IMR-90 (cell line): ENCODE results near the gene ZMAT5.

Source experiments
- BHLHE40 ChIP-seq: fragments of 150-350 bp; IDR thresholded peaks from 2 replicates; pipeline ENCODE4 v1.6.1; 2016; ENCODE audit warnings: mild to moderate bottlenecking, low read depth, low read length
- CEBPB ChIP-seq: IDR thresholded peaks from 2 replicates; pipeline ENCODE4 v1.6.1; 2012; ENCODE audit warnings: low read depth, low read length, improper control_type of control experiment
- CTCF ChIP-seq: conservative IDR thresholded peaks from 2 replicates; pipeline ENCODE4 v1.5.1; 2012; ENCODE audit warnings: mild to moderate bottlenecking, low read depth, low read length, improper control_type of control experiment
- ELK1 ChIP-seq: fragments of 150-350 bp; IDR thresholded peaks from 2 replicates; pipeline ENCODE4 v1.6.1; 2016; ENCODE audit warnings: low read depth, mild to moderate bottlenecking, low read length, moderate library complexity, borderline replicate concordance
- MXI1 ChIP-seq: IDR thresholded peaks from 2 replicates; pipeline ENCODE4 v1.6.1; 2012; ENCODE audit warnings: low read depth, mild to moderate bottlenecking, low read length, moderate library complexity, borderline replicate concordance
- POLR2A ChIP-seq: IDR thresholded peaks from 2 replicates; pipeline ENCODE4 v1.6.1; 2012; ENCODE audit warnings: mild to moderate bottlenecking, low read depth, low read length
- RAD21 ChIP-seq: IDR thresholded peaks from 2 replicates; pipeline ENCODE4 v1.6.1; 2012; ENCODE audit warnings: low read length, improper control_type of control experiment
- RCOR1 ChIP-seq: IDR thresholded peaks from 2 replicates; pipeline ENCODE4 v1.6.1; 2012; ENCODE audit warnings: mild to moderate bottlenecking, low read length, improper control_type of control experiment; ENCODE audit not compliant: insufficient replicate concordance
- RFX5 ChIP-seq: IDR thresholded peaks from 2 replicates; pipeline ENCODE4 v1.8.0; 2012; ENCODE audit warnings: low read depth, mild to moderate bottlenecking, low read length, moderate library complexity
- USF2 ChIP-seq: fragments of 150-350 bp; IDR thresholded peaks from 2 replicates; pipeline ENCODE4 v1.6.1; 2017; ENCODE audit warnings: mild to moderate bottlenecking, antibody characterized with exemption, low read length, low read depth

GRCh38 chr22:29718949-29719898 is 47.6 kb downstream of the ZMAT5 start:
- no peak for TF ChIP-seq RFX5
- TF ChIP-seq POLR2A: no peak
- TF ChIP-seq CTCF: no peak
- TF ChIP-seq RAD21: no peak
- TF ChIP-seq MXI1: no peak
- TF ChIP-seq USF2: no peak
- no peak for TF ChIP-seq BHLHE40
- TF ChIP-seq ELK1: no peak
- TF ChIP-seq RCOR1: no peak
- TF ChIP-seq CEBPB: no peak
